Measurements from ENCODE around the gene EFEMP1. TPM values are rescaled to one million over a fixed set of nuclear protein-coding genes. Genes with fewer than 3 reads are reported as not detected.
"Not testable (repeated sequence)": the region's sequence is repeated elsewhere in the genome, so short reads cannot be mapped to it uniquely, and the experiment has no call there.

Gene EFEMP1
- total RNA-seq, 2 experiments from 2014 or later, result not detected

- DNase-seq; intact Hi-C loops (cut with DNase I, micrococcal nuclease); H3K36me3 Mint-ChIP-seq (ENCODE audit: low read depth); ATAC-seq; H3K4me1 Mint-ChIP-seq; H3K4me3 Mint-ChIP-seq; H3K27ac Mint-ChIP-seq; H3K27me3 Mint-ChIP-seq; H3K9me3 Mint-ChIP-seq (ENCODE audit: low read depth); CTCF ChIA-PET; POLR2A ChIA-PET: not testable (repeated sequence)
These were observed 85.5 kb downstream of the EFEMP1 start for GRCh38 chr2:55838117-55838516.

- intact Hi-C loops (cut with DNase I, micrococcal nuclease), result no loop called here
- no peak for ATAC-seq
- no peak overlapping the region for H3K27ac Mint-ChIP-seq
- peaks cover 2% of the 10 kb centered on the region for H3K27me3 Mint-ChIP-seq
- H3K9me3 Mint-ChIP-seq (ENCODE audit: low read depth), result peaks cover 5% of the 10 kb centered on the region
- no peak for DNase-seq
- H3K4me3 Mint-ChIP-seq, result no peak overlapping the region
- H3K36me3 Mint-ChIP-seq (ENCODE audit: low read depth), result no peaks in the 10 kb centered on the region
- H3K4me1 Mint-ChIP-seq, result no peaks in the 10 kb centered on the region
- POLR2A ChIA-PET, result no interaction called here
- CTCF ChIA-PET, result no interaction called here
These were observed 86.5 kb downstream of the EFEMP1 start for GRCh38 chr2:55837073-55837472.

GRCh38 chr2:55831671-55832410, 91.7 kb downstream of the EFEMP1 start:
- H3K36me3 Mint-ChIP-seq (ENCODE audit: low read depth); H3K4me3 Mint-ChIP-seq; ATAC-seq; DNase-seq; CTCF ChIA-PET; POLR2A ChIA-PET; H3K9me3 Mint-ChIP-seq (ENCODE audit: low read depth); intact Hi-C loops (cut with DNase I, micrococcal nuclease); H3K27me3 Mint-ChIP-seq; H3K4me1 Mint-ChIP-seq; H3K27ac Mint-ChIP-seq: not testable (repeated sequence)

- peaks cover 2% of the 10 kb centered on the region for H3K9me3 Mint-ChIP-seq (ENCODE audit: low read depth)
- intact Hi-C loops (cut with DNase I, micrococcal nuclease), result no loop called here
- H3K4me1 Mint-ChIP-seq, result no peaks in the 10 kb centered on the region
- ChIA-PET CTCF (interaction anchor here (0.7 to 1.7 kb wide), 3 partner anchors 11 to 873 kb away, joined by 3 to 4 read pairs (median 3); no protein-coding TSS in a partner anchor), POLR2A (no interaction called here)
- H3K27ac Mint-ChIP-seq, result no peak overlapping the region
- DNase-seq (no peak), ATAC-seq (no peak)
- peaks cover 2% of the 10 kb centered on the region for H3K27me3 Mint-ChIP-seq
- H3K4me3 Mint-ChIP-seq, result no peak overlapping the region
- no peaks in the 10 kb centered on the region for H3K36me3 Mint-ChIP-seq (ENCODE audit: low read depth)
These were observed 95.7 kb downstream of the EFEMP1 start for GRCh38 chr2:55827855-55828254.

GRCh38 chr2:55827428-55827827, 96.2 kb downstream of the EFEMP1 start:
- CTCF ChIA-PET, result interaction anchor here (0.7 to 1.7 kb wide), 3 partner anchors 12 to 872 kb away, joined by 3 to 4 read pairs (median 3); no protein-coding TSS in a partner anchor
- H3K36me3 Mint-ChIP-seq (ENCODE audit: low read depth); H3K4me1 Mint-ChIP-seq; intact Hi-C loops (cut with DNase I, micrococcal nuclease); DNase-seq; H3K4me3 Mint-ChIP-seq; ATAC-seq; H3K27me3 Mint-ChIP-seq; H3K9me3 Mint-ChIP-seq (ENCODE audit: low read depth); H3K27ac Mint-ChIP-seq; POLR2A ChIA-PET: not testable (repeated sequence)

- no peaks in the 10 kb centered on the region for H3K36me3 Mint-ChIP-seq (ENCODE audit: low read depth)
- peaks cover 2% of the 10 kb centered on the region for H3K27me3 Mint-ChIP-seq
- ATAC-seq (no peak), DNase-seq (no peak)
- H3K9me3 Mint-ChIP-seq (ENCODE audit: low read depth), result no peaks in the 10 kb centered on the region
- no peak overlapping the region for H3K4me3 Mint-ChIP-seq
- ChIA-PET CTCF (no interaction called here), POLR2A (no interaction called here)
- no peak overlapping the region for H3K27ac Mint-ChIP-seq
- intact Hi-C loops (cut with DNase I, micrococcal nuclease), result no loop called here
- H3K4me1 Mint-ChIP-seq, result no peaks in the 10 kb centered on the region
These were observed 97.3 kb downstream of the EFEMP1 start for GRCh38 chr2:55826246-55826645.

GRCh38 chr2:55824551-55825096, 99.0 kb downstream of the EFEMP1 start:
- intact Hi-C loops (cut with DNase I, micrococcal nuclease), result no loop called here
- Mint-ChIP-seq H3K4me3 (no peak overlapping the region), H3K27me3 (peaks cover 2% of the 10 kb centered on the region), H3K36me3 (ENCODE audit: low read depth) (no peaks in the 10 kb centered on the region), H3K9me3 (ENCODE audit: low read depth) (no peaks in the 10 kb centered on the region), H3K4me1 (no peaks in the 10 kb centered on the region), H3K27ac (no peak overlapping the region)
- ChIA-PET POLR2A (no interaction called here), CTCF (no interaction called here)
- DNase-seq (no peak), ATAC-seq (no peak)

Other genes with a start within 250 kb of the EFEMP1 start
- gene PNPT1, start 229.9 kb downstream of the EFEMP1 start, total RNA-seq, result 10 to 100 TPM; 41.1 to 54.0 TPM

Data from activated CD4-positive, alpha-beta T cell treated with anti-CD3 and anti-CD28 coated beads for 36 hours (primary cell).